ENCODE results near the gene SMYD3. TPM values are rescaled to one million over a fixed set of nuclear protein-coding genes. Genes with fewer than 3 reads are reported as not detected.

The SMYD3 gene
- total and polyA plus RNA-seq, 2 of the 4 experiments (the other 2 are of a cell fraction), result 26.5 to 37.6 TPM

DNA sequence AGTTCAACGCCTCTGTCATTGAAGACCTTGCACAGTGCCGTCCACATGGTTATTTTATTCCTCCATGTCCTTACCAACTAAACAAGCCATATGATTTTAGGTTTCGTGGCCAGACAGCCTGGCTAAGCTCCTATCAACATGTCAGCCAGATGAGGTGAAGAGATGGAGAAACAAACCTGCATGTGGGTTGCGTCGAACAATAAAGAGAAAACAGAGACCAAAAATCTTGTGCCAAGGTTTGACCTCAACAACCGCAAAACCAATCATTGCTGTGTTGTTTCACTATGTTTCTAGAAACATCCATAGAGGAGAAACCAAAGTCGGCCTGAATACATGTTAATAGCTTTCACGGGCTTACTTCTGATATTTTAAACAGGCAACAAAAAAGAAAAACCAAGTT lies 544.6 kb downstream of the SMYD3 start:
- Histone ChIP-seq H3K9me1 (ENCODE audit: insufficient read depth, low read length) (no peaks in the 10 kb centered on the region), H3K9me3 (ENCODE audit: control insufficient read depth, insufficient read depth, low read length) (no peaks in the 10 kb centered on the region), H3K27ac (ENCODE audit: insufficient read depth, low read length) (no peak overlapping the region), H3K4me3 (ENCODE audit: insufficient read depth, low read depth, low read length) (no peak overlapping the region), H3K14ac (replicated peaks; ENCODE audit: low read depth, low read length) (peak overlapping the region; percentile 35; the same call in 1 of the 2 replicates), H2BK120ac (ENCODE audit: low read depth, low read length) (no peak overlapping the region), H3K36me3 (ENCODE audit: control insufficient read depth, insufficient read depth, low read length) (no peaks in the 10 kb centered on the region), H3K23ac (ENCODE audit: low read depth, low read length) (no peak overlapping the region), H3K79me1 (ENCODE audit: low read depth in 1 of 2, low read length in 2 of 2) (0 out of 4 replicates have a peak, but pooled peaks cover 0 to 3% of the 10 kb centered on the region in 2 experiments), H4K91ac (ENCODE audit: insufficient read depth, low read depth, low read length) (peak overlapping the region; percentile 2; the same call in 1 of the 2 replicates), H3K56ac (ENCODE audit: extremely low read depth, insufficient read depth, low read length) (no peak overlapping the region), H3K18ac (ENCODE audit: low read depth, low read length) (no peak overlapping the region), H2BK5ac (ENCODE audit: low read depth, low read length, poor library complexity, severe bottlenecking) (no peak overlapping the region), H4K20me1 (ENCODE audit: insufficient read depth, low read length) (no peaks in the 10 kb centered on the region), H3K27me3 (ENCODE audit: control insufficient read depth, insufficient read depth, low read length) (no peaks in the 10 kb centered on the region), H3K4me1 (ENCODE audit: control insufficient read depth, insufficient read depth, low read length) (peaks cover 2% of the 10 kb centered on the region; the same call in 1 of the 2 replicates), H2BK20ac (ENCODE audit: low read depth, low read length) (peak overlapping the region; percentile 31; the same call in 1 of the 2 replicates), H4K5ac (ENCODE audit: low read depth, low read length) (no peak overlapping the region), H4K8ac (ENCODE audit: low read depth in 2 of 2, low read length in 2 of 2) (no peak overlapping the region), H2AK9ac (replicated peaks; ENCODE audit: low read depth, low read length, poor library complexity) (no peak overlapping the region), H3K9ac (ENCODE audit: low read depth, low read length) (no peak overlapping the region), H2BK15ac (ENCODE audit: low read depth, low read length) (no peak overlapping the region), H2AK5ac (ENCODE audit: low read depth, low read length) (peak overlapping the region; percentile 66; the same call in 1 of the 2 replicates), H3K4me2 (ENCODE audit: low read depth, low read length) (no peak overlapping the region), H2AFZ (replicated peaks; ENCODE audit: low read length, poor library complexity) (no peak overlapping the region), H3K4ac (ENCODE audit: low read depth, low read length) (peak overlapping the region; percentile 25; the same call in 1 of the 2 replicates)
- no TSS peak for BruUV-seq (replicated peaks)
- in situ Hi-C loops (cut with MboI; ENCODE audit: low sequenced_read_pairs) (no loop called here), intact Hi-C loops (cut with micrococcal nuclease) (no loop called here), dilution Hi-C loops (cut with HindIII; ENCODE audit: low sequenced_read_pairs, unreplicated experiment) (no loop called here)
- ATAC-seq (ENCODE audit: low read depth), result no peak
- TF ChIP-seq, protein P1, sequence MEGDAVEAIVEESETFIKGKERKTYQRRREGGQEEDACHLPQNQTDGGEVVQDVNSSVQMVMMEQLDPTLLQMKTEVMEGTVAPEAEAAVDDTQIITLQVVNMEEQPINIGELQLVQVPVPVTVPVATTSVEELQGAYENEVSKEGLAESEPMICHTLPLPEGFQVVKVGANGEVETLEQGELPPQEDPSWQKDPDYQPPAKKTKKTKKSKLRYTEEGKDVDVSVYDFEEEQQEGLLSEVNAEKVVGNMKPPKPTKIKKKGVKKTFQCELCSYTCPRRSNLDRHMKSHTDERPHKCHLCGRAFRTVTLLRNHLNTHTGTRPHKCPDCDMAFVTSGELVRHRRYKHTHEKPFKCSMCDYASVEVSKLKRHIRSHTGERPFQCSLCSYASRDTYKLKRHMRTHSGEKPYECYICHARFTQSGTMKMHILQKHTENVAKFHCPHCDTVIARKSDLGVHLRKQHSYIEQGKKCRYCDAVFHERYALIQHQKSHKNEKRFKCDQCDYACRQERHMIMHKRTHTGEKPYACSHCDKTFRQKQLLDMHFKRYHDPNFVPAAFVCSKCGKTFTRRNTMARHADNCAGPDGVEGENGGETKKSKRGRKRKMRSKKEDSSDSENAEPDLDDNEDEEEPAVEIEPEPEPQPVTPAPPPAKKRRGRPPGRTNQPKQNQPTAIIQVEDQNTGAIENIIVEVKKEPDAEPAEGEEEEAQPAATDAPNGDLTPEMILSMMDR (conservative IDR thresholded peaks at IDR 0.05; ENCODE audit: low read depth, low read length), result no peak
- no peak for TF ChIP-seq POLR2A (IDR thresholded peaks at IDR 0.05; ENCODE audit: low read depth, low read length)
- no peak for TF ChIP-seq MXI1 (IDR thresholded peaks at IDR 0.05; ENCODE audit: borderline replicate concordance, low read depth, low read length)
- TF ChIP-seq, protein P2, sequence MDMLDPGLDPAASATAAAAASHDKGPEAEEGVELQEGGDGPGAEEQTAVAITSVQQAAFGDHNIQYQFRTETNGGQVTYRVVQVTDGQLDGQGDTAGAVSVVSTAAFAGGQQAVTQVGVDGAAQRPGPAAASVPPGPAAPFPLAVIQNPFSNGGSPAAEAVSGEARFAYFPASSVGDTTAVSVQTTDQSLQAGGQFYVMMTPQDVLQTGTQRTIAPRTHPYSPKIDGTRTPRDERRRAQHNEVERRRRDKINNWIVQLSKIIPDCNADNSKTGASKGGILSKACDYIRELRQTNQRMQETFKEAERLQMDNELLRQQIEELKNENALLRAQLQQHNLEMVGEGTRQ (IDR thresholded peaks at IDR 0.05; ENCODE audit: low read depth, low read length), result no peak
- no peak for TF ChIP-seq RAD21 (IDR thresholded peaks at IDR 0.05; ENCODE audit: low read length)
- TF ChIP-seq RCOR1 (IDR thresholded peaks at IDR 0.05; ENCODE audit: insufficient replicate concordance, low read length), result no peak
- no peak for TF ChIP-seq FOS (IDR thresholded peaks at IDR 0.05; ENCODE audit: low read depth, low read length)
- no peak for TF ChIP-seq RFX5 (IDR thresholded peaks at IDR 0.05; ENCODE audit: low read depth, low read length)
- TF ChIP-seq, protein P3, sequence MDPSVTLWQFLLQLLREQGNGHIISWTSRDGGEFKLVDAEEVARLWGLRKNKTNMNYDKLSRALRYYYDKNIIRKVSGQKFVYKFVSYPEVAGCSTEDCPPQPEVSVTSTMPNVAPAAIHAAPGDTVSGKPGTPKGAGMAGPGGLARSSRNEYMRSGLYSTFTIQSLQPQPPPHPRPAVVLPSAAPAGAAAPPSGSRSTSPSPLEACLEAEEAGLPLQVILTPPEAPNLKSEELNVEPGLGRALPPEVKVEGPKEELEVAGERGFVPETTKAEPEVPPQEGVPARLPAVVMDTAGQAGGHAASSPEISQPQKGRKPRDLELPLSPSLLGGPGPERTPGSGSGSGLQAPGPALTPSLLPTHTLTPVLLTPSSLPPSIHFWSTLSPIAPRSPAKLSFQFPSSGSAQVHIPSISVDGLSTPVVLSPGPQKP (IDR thresholded peaks at IDR 0.05; ENCODE audit: borderline replicate concordance, low read depth, low read length), result no peak
- TF ChIP-seq CEBPB (IDR thresholded peaks at IDR 0.05; ENCODE audit: low read depth, low read length), result no peak
- no peak for TF ChIP-seq CHD1 (IDR thresholded peaks at IDR 0.05; ENCODE audit: low read depth, low read length)
- no peak for TF ChIP-seq MAFK (IDR thresholded peaks at IDR 0.05; ENCODE audit: low read depth, low read length)
- TF ChIP-seq SMC3 (IDR thresholded peaks at IDR 0.05; ENCODE audit: low read depth, low read length), result no peak
- TF ChIP-seq NFE2L2 (IDR thresholded peaks at IDR 0.05; ENCODE audit: low read depth, low read length), result no peak
- TF ChIP-seq MAZ (IDR thresholded peaks at IDR 0.05; ENCODE audit: borderline replicate concordance, low read depth, low read length), result no peak
- TF ChIP-seq BHLHE40 (IDR thresholded peaks at IDR 0.05; ENCODE audit: low read depth, low read length), result no peak
- CTCF ChIA-PET, result interaction anchor here (0.6 to 0.9 kb wide), 2 partner anchors 12 to 1041 kb away, joined by 3 to 5 read pairs; no protein-coding TSS in a partner anchor
- WGBS, 2 experiments (ENCODE audit: extremely low coverage in 2 of 2, insufficient read length in 1 of 2), result no CpG with 5 or more reads among the region's 8 CpGs
- no peak for DNase-seq
- POLR2A ChIA-PET (ENCODE audit: unreplicated experiment), result no interaction called here
